ENCODE results near the gene SKAP2. TPM values are rescaled to one million over a fixed set of nuclear protein-coding genes. Genes with fewer than 3 reads are reported as not detected.

SKAP2 gene
- total and polyA plus RNA-seq, 10 of the 15 experiments (the other 5 are each of a cell fraction or from before 2014, with no cell fraction given), result 10.9 to 40.6 (median 23.5) TPM

Other genes with a start within 250 kb of the SKAP2 start
- gene HOXA1, start 231.4 kb upstream of the SKAP2 start, total RNA-seq (2014; rRNA removed), result 0.17 TPM in 1 of 2 replicates, not detected in the other
- not detected in 2 replicates for gene HOXA1, start 231.4 kb upstream of the SKAP2 start, total RNA-seq (2014; rRNA removed; fragmentation: Illumina TruSeq; extraction: Trizol)
- 0.23 TPM in 1 of 2 replicates, not detected in the other for gene HOXA1, start 231.4 kb upstream of the SKAP2 start, total RNA-seq (2021)
- gene HOXA1, start 231.4 kb upstream of the SKAP2 start, polyA plus RNA-seq (2011; rRNA removed), result 1.7 and 1.9 TPM in 2 replicates
- gene HOXA1, start 231.4 kb upstream of the SKAP2 start, polyA plus RNA-seq (2014; fragmentation: Illumina TruSeq; extraction: Trizol), result 0.18 and 0.33 TPM in 2 replicates
- gene HOXA1, start 231.4 kb upstream of the SKAP2 start, polyA plus RNA-seq (2014; fragmentation: Nextera tagmentation; extraction: Ambion mirVana), result under 1 TPM in 1 of 2 experiments, not detected in 1; 0.10 TPM
- gene HOXA1, start 231.4 kb upstream of the SKAP2 start, polyA plus RNA-seq (2014; rRNA removed), result 0.06 and 0.28 TPM in 2 replicates
- gene HOXA1, start 231.4 kb upstream of the SKAP2 start, polyA plus RNA-seq (2016; fragmentation: Nextera tagmentation; extraction: Ambion mirVana), result under 1 TPM in 1 of 2 experiments, not detected in 1; 0.29 TPM
- not detected in 2 replicates for gene HOXA2, start 238.1 kb upstream of the SKAP2 start, total RNA-seq (2014; rRNA removed)
- not detected in 2 replicates for gene HOXA2, start 238.1 kb upstream of the SKAP2 start, total RNA-seq (2014; rRNA removed; fragmentation: Illumina TruSeq; extraction: Trizol)
- not detected in 2 replicates for gene HOXA2, start 238.1 kb upstream of the SKAP2 start, total RNA-seq (2021)
- not detected in 2 replicates for gene HOXA2, start 238.1 kb upstream of the SKAP2 start, polyA plus RNA-seq (2011; rRNA removed)
- not detected in 2 replicates for gene HOXA2, start 238.1 kb upstream of the SKAP2 start, polyA plus RNA-seq (2014; fragmentation: Illumina TruSeq; extraction: Trizol)
- not detected for gene HOXA2, start 238.1 kb upstream of the SKAP2 start, polyA plus RNA-seq (2014; fragmentation: Nextera tagmentation; extraction: Ambion mirVana)
- not detected in 2 replicates for gene HOXA2, start 238.1 kb upstream of the SKAP2 start, polyA plus RNA-seq (2014; rRNA removed)
- gene HOXA2, start 238.1 kb upstream of the SKAP2 start, polyA plus RNA-seq (2016; fragmentation: Nextera tagmentation; extraction: Ambion mirVana), result not detected

Measured in GM12878 (cell line).